ENCODE results near the gene VIPAS39. TPM values are rescaled to one million over a fixed set of nuclear protein-coding genes. Genes with fewer than 3 reads are reported as not detected.
A peak's percentile ranks its signal among the peaks of the same experiment; 100 is the strongest.
"Not testable (repeated sequence)": the region's sequence is repeated elsewhere in the genome, so short reads cannot be mapped to it uniquely, and the experiment has no call there.

Gene VIPAS39
- polyA plus RNA-seq, 5 donors: 25.8 to 38.9 (median 34.3) TPM

- DNase-seq: no peak
Measured at GRCh38 chr14:77474479-77475177, 17.2 kb upstream of the VIPAS39 start.

GRCh38 chr14:77473921-77474320 is 16.5 kb upstream of the VIPAS39 start:
- no peak for DNase-seq

- DNase-seq: no peak
Measured at GRCh38 chr14:77470224-77470870, 12.9 kb upstream of the VIPAS39 start.

- DNase-seq: no peak
Measured at GRCh38 chr14:77469539-77469938, 12.1 kb upstream of the VIPAS39 start.

- no peak for DNase-seq
Measured at GRCh38 chr14:77469067-77469505, 11.7 kb upstream of the VIPAS39 start.

GRCh38 chr14:77467801-77468200 is 10.4 kb upstream of the VIPAS39 start:
- no peak for DNase-seq

GRCh38 chr14:77459072-77459723 is 1.8 kb upstream of the VIPAS39 start:
- DNase-seq: peak; percentile 11 to 22

- no peak for DNase-seq
Measured at GRCh38 chr14:77458249-77458950, 999 bp upstream of the VIPAS39 start.

GRCh38 chr14:77457115-77457521 is 283 bp downstream of the VIPAS39 start:
- DNase-seq: no peak

GRCh38 chr14:77455966-77456640 is 1.3 kb downstream of the VIPAS39 start:
- no peak for DNase-seq

- no peak for DNase-seq
Measured at GRCh38 chr14:77442196-77442595, 15.2 kb downstream of the VIPAS39 start.

GRCh38 chr14:77439861-77440260 is 17.5 kb downstream of the VIPAS39 start:
- DNase-seq: no peak

GRCh38 chr14:77438596-77438995 is 18.8 kb downstream of the VIPAS39 start:
- DNase-seq: no peak

GRCh38 chr14:77436042-77436441 is 21.4 kb downstream of the VIPAS39 start:
- no peak for DNase-seq

- DNase-seq: no peak
Measured at GRCh38 chr14:77426396-77426795, 31.0 kb downstream of the VIPAS39 start.

GRCh38 chr14:77424862-77425261 is 32.5 kb downstream of the VIPAS39 start:
- DNase-seq: no peak

- no peak for DNase-seq
Measured at GRCh38 chr14:77423423-77423822, 34.0 kb downstream of the VIPAS39 start, which contains the start of gene NOXRED1. TSS of gene NOXRED1 (minus strand) at chr14:77423523. CDS start at chr14:77422889, 634 bp downstream.

- DNase-seq: no peak
Measured at GRCh38 chr14:77421201-77421600, 36.2 kb downstream of the VIPAS39 start.

GRCh38 chr14:77416836-77417235 is 40.6 kb downstream of the VIPAS39 start:
- no peak for DNase-seq

- not testable (repeated sequence) for DNase-seq
Measured at GRCh38 chr14:77416098-77416497, 41.3 kb downstream of the VIPAS39 start.

GRCh38 chr14:77415403-77416030 is 41.9 kb downstream of the VIPAS39 start:
- DNase-seq: not testable (repeated sequence)

Data from right lung (tissue), 5 donors.